Osteoblast (primary cell): ENCODE measurements around the gene STK26. TPM values are rescaled to one million over a fixed set of nuclear protein-coding genes. Genes with fewer than 3 reads are reported as not detected.

ENCODE experiments used
- DNase-seq: peaks from one replicate; pipeline ENCODE4 v3.0.0; 2011; ENCODE audit warnings: low spot score, mixed read lengths; ENCODE audit not compliant: insufficient read length; ENCODE audit errors: missing footprints
- H2AFZ ChIP-seq: 2 replicates; pipeline ENCODE4 v1.6.0; 2011; ENCODE audit warnings: mild to moderate bottlenecking, low read length
- H3K27ac ChIP-seq: 2 replicates; pipeline ENCODE4 v1.5.1; 2011; ENCODE audit warnings: mild to moderate bottlenecking, low read depth, low read length, moderate library complexity
- H3K27me3 ChIP-seq: 2 replicates; pipeline ENCODE4 v1.6.0; 2012; ENCODE audit warnings: mild to moderate bottlenecking, control low read depth, inconsistent platforms, low read length, moderate library complexity; ENCODE audit not compliant: insufficient read depth
- H3K36me3 ChIP-seq: 2 replicates; pipeline ENCODE4 v1.5.1; 2011; ENCODE audit warnings: mild to moderate bottlenecking, low read length, control low read depth, moderate library complexity; ENCODE audit not compliant: insufficient read depth
- H3K4me1 ChIP-seq: 2 replicates; pipeline ENCODE4 v1.5.1; 2011; ENCODE audit warnings: mild to moderate bottlenecking, low read length, control low read depth, moderate library complexity; ENCODE audit not compliant: insufficient read depth
- H3K4me2 ChIP-seq: 2 replicates; pipeline ENCODE4 v1.6.0; 2011; ENCODE audit warnings: mild to moderate bottlenecking, low read length; ENCODE audit not compliant: insufficient read depth
- H3K4me3 ChIP-seq: fragments of 200-600 bp; sonication (generic); 3 replicates; pipeline ENCODE4 v1.5.1; 2012; ENCODE audit warnings: mild to moderate bottlenecking, low read length, inconsistent platforms; ENCODE audit not compliant: insufficient read depth
- H3K79me2 ChIP-seq: 2 replicates; pipeline ENCODE4 v1.6.0; 2012; ENCODE audit warnings: mild to moderate bottlenecking, low read length, control low read depth, inconsistent platforms; ENCODE audit not compliant: insufficient read depth
- H3K9me3 ChIP-seq: 2 replicates; pipeline ENCODE4 v1.5.1; 2011; ENCODE audit warnings: low read depth, low read length, control low read depth
- H4K20me1 ChIP-seq: 2 replicates; pipeline ENCODE4 v1.6.0; 2012; ENCODE audit warnings: mild to moderate bottlenecking, low read length, control low read depth; ENCODE audit not compliant: insufficient read depth
- total RNA-seq: library from RNA; depleted of rRNA; stranded (reverse); fragments of >200 nt; gene quantifications from 2 replicates; pipeline ENCODE4 v1.2.3, GENCODE V29; 2012
- TF ChIP-seq, protein P1 (sequence below): IDR thresholded peaks from 2 replicates; pipeline ENCODE4 v1.5.1; 2011; ENCODE audit warnings: mild to moderate bottlenecking, low read depth, low read length, moderate library complexity; ENCODE audit errors: extremely low read depth

STK26 gene
- total RNA-seq, 1 donor = 9.4 TPM

DNA sequence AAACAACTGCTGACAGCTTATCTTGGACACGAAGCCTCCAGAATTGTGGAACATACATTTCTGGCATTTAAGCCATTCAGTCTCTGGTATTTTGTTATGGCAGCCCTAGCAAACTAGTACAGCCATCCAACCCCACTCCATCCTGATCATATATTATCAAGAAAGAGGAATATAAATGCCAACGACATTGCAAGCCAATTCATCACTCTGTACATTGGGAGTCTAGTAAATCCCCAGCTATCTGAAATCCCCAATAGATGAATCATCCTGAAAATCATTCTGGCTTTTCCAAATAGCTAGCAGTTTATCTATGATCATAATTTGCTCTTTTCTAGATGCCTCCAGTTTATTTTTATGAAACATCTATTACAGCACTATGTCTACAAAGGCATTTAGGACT lies 63.6 kb downstream of the STK26 start:
- H3K4me3 ChIP-seq = no peak overlapping the region
- H3K27ac ChIP-seq = no peak overlapping the region
- no peaks in the 10 kb centered on the region for H4K20me1 ChIP-seq
- no peak overlapping the region for H3K4me2 ChIP-seq
- H3K27me3 ChIP-seq = peaks cover 15% of the 10 kb centered on the region
- H3K4me1 ChIP-seq = peaks cover 6% of the 10 kb centered on the region
- no peaks in the 10 kb centered on the region for H3K79me2 ChIP-seq
- no peaks in the 10 kb centered on the region for H3K9me3 ChIP-seq
- TF ChIP-seq, protein P1, sequence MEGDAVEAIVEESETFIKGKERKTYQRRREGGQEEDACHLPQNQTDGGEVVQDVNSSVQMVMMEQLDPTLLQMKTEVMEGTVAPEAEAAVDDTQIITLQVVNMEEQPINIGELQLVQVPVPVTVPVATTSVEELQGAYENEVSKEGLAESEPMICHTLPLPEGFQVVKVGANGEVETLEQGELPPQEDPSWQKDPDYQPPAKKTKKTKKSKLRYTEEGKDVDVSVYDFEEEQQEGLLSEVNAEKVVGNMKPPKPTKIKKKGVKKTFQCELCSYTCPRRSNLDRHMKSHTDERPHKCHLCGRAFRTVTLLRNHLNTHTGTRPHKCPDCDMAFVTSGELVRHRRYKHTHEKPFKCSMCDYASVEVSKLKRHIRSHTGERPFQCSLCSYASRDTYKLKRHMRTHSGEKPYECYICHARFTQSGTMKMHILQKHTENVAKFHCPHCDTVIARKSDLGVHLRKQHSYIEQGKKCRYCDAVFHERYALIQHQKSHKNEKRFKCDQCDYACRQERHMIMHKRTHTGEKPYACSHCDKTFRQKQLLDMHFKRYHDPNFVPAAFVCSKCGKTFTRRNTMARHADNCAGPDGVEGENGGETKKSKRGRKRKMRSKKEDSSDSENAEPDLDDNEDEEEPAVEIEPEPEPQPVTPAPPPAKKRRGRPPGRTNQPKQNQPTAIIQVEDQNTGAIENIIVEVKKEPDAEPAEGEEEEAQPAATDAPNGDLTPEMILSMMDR = no peak
- H2AFZ ChIP-seq = no peak overlapping the region
- no peak for DNase-seq
- no peaks in the 10 kb centered on the region for H3K36me3 ChIP-seq

- TF ChIP-seq, protein P1 = no peak
- Histone ChIP-seq H3K79me2 (no peaks in the 10 kb centered on the region), H3K36me3 (no peaks in the 10 kb centered on the region), H4K20me1 (no peaks in the 10 kb centered on the region), H3K9me3 (no peaks in the 10 kb centered on the region), H3K4me1 (peaks cover 10% of the 10 kb centered on the region), H3K27ac (no peak overlapping the region), H3K27me3 (peaks cover 13% of the 10 kb centered on the region), H2AFZ (no peak overlapping the region), H3K4me2 (no peak overlapping the region), H3K4me3 (no peak overlapping the region)
- DNase-seq = no peak
Observed at GRCh38 chrX:132088864-132089263, 65.8 kb downstream of the STK26 start.

- Histone ChIP-seq H4K20me1 (no peaks in the 10 kb centered on the region), H3K4me2 (no peak overlapping the region), H3K36me3 (no peaks in the 10 kb centered on the region), H3K27me3 (peaks cover 10% of the 10 kb centered on the region), H3K9me3 (no peaks in the 10 kb centered on the region), H3K27ac (no peak overlapping the region), H3K4me1 (peaks cover 14% of the 10 kb centered on the region), H3K79me2 (no peaks in the 10 kb centered on the region), H3K4me3 (no peak overlapping the region), H2AFZ (no peak overlapping the region)
- DNase-seq = no peak
- TF ChIP-seq, protein P1 = no peak
Observed at GRCh38 chrX:132090403-132091159, 67.5 kb downstream of the STK26 start.

DNA sequence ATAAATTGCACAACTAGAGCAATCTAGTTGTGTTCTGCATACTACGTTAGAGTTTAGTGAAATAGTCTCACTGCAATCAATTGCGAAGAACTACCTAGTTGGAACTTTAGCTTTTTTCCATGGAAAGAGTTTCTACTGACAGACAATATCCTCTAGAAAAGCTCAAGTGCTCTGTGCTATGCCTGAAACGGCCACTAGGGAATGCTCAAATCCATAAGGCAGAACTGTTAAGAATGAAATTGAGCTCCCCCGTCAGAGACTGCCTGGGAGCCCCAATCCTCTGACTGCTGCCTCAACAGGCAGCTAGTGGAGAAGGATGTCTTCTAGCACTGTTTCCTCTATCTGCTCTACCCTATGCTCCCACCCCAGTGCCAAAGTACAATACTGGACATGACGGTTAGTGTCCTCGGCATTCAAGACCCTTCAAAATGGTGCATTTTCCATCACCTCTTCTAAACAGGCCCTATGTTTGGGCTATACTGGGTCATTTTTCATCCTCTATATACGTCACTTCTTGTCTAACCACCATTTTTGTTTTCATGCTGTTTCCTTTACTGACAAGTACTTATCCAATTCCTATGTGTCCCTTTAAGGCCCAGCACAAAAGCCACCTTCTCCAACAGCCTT lies 69.5 kb downstream of the STK26 start:
- H3K9me3 ChIP-seq = no peaks in the 10 kb centered on the region
- peaks cover 14% of the 10 kb centered on the region for H3K27me3 ChIP-seq
- peak; percentile 58 for DNase-seq
- no peaks in the 10 kb centered on the region for H4K20me1 ChIP-seq
- no peak overlapping the region for H3K4me2 ChIP-seq
- peaks cover 8% of the 10 kb centered on the region for H3K4me1 ChIP-seq
- TF ChIP-seq, protein P1 = peak; percentile 80
- no peak overlapping the region for H3K27ac ChIP-seq
- no peaks in the 10 kb centered on the region for H3K36me3 ChIP-seq
- no peaks in the 10 kb centered on the region for H3K79me2 ChIP-seq
- no peak overlapping the region for H3K4me3 ChIP-seq
- no peak overlapping the region for H2AFZ ChIP-seq
